GM23338 (cell line): Measurements from ENCODE around the gene ENOX1.

ENCODE experiments used
- CREB1 ChIP-seq: fragments of 250-450 bp; sonication (Bioruptor Pico); IDR thresholded peaks from 2 replicates; pipeline ENCODE4 v1.5.0; 2020; ENCODE audit warnings: low read depth, mild to moderate bottlenecking, moderate library complexity
- EZH2 ChIP-seq: fragments of 200-600 bp; sonication (generic); IDR thresholded peaks from one replicate; pipeline ENCODE4 v1.8.0; 2017; ENCODE audit warnings: antibody characterized with exemption, mild to moderate bottlenecking, low read depth; ENCODE audit not compliant: unreplicated experiment
- EZH2phosphoT487 ChIP-seq: fragments of 200-600 bp; sonication (generic); IDR thresholded peaks from one replicate; pipeline ENCODE4 v1.8.1; 2018; ENCODE audit warnings: antibody characterized with exemption; ENCODE audit not compliant: unreplicated experiment
- JUNB ChIP-seq: IDR thresholded peaks from one replicate; pipeline ENCODE4 v1.6.1; 2016; ENCODE audit warnings: antibody characterized with exemption; ENCODE audit not compliant: unreplicated experiment
- POLR2AphosphoS5 ChIP-seq: IDR thresholded peaks from 2 replicates; pipeline ENCODE4 v1.6.1; 2016; ENCODE audit warnings: antibody characterized with exemption, low read depth
- STAT1 ChIP-seq: IDR thresholded peaks from one replicate; pipeline ENCODE4 v1.6.1; 2016; ENCODE audit warnings: antibody characterized with exemption; ENCODE audit not compliant: unreplicated experiment
- ZNF114 ChIP-seq: fragments of 250-450 bp; sonication (Bioruptor Pico); IDR thresholded peaks from 2 replicates; pipeline ENCODE4 v1.5.0; 2020; ENCODE audit warnings: mild to moderate bottlenecking, moderate library complexity
- TF ChIP-seq, protein P1 (sequence below), 2 experiments: fragments of 200-600 bp in 1 of 2; sonication (generic) in 1 of 2; conservative IDR thresholded peaks; 2 replicates each; pipeline versions ENCODE4 v1.5.1 to v1.6.1; 2016 to 2017; ENCODE audit warnings: antibody characterized with exemption in 2 of 2, low read depth in 2 of 2, mild to moderate bottlenecking in 2 of 2, moderate library complexity in 1 of 2
- TF ChIP-seq, protein P2 (sequence below): IDR thresholded peaks from one replicate; pipeline ENCODE4 v1.6.1; 2018; ENCODE audit warnings: antibody characterized with exemption; ENCODE audit not compliant: unreplicated experiment
- TF ChIP-seq, protein P3 (sequence below): fragments of 250-450 bp; sonication (Bioruptor Pico); IDR thresholded peaks from 2 replicates; pipeline ENCODE4 v1.5.0; 2020; ENCODE audit warnings: mild to moderate bottlenecking, moderate library complexity
- TF ChIP-seq, protein P4 (sequence below): IDR thresholded peaks from 2 replicates; pipeline ENCODE4 v1.6.1; 2016; ENCODE audit warnings: antibody characterized with exemption

DNA sequence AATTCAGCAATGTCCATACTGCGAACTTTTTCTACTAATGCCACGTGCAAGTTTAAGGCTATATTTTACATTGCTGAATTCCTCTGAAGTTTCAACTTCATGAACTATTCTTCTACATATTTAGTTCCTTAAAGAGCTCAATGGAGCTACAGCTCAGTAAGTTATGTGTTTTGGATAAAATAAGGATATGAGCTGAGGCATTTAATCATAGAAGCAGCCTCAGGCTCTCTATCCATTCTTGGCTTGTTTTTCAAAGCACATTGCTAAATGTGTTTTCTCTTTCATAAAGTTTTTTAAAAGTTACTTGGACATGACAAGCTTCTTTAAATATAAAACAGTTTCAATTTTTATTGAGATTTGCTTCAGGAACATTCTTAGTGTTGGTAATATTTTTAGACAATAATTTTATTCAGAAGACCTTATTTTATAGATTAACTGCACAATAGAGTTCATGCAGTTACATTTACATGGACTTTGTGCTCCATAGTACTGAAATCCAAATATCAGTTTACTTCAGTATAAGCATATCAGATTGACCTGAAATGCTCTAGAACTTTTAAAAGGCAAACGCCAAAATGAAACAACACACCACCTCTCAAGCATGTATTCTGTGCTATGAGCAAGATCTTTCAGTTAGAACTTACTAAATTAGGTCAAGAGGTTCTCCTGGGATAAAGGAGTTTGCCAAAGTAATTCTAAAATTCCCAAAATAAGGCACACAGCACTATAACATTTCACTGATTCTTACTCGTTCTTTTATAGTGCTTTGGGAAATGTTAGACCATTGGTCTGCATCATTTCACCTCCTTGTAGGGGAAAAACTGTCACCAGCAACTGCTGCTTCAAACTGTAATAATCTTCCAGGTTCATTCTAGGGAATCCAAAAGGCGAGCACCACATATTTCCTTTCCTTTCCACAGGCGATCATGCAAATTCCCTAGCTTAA lies 275.5 kb downstream of the ENOX1 start:
- TF ChIP-seq, protein P1, sequence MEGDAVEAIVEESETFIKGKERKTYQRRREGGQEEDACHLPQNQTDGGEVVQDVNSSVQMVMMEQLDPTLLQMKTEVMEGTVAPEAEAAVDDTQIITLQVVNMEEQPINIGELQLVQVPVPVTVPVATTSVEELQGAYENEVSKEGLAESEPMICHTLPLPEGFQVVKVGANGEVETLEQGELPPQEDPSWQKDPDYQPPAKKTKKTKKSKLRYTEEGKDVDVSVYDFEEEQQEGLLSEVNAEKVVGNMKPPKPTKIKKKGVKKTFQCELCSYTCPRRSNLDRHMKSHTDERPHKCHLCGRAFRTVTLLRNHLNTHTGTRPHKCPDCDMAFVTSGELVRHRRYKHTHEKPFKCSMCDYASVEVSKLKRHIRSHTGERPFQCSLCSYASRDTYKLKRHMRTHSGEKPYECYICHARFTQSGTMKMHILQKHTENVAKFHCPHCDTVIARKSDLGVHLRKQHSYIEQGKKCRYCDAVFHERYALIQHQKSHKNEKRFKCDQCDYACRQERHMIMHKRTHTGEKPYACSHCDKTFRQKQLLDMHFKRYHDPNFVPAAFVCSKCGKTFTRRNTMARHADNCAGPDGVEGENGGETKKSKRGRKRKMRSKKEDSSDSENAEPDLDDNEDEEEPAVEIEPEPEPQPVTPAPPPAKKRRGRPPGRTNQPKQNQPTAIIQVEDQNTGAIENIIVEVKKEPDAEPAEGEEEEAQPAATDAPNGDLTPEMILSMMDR (conservative IDR thresholded peaks at IDR 0.05; ENCODE audit: low read depth in 2 of 2): no peak
- TF ChIP-seq, protein P2, sequence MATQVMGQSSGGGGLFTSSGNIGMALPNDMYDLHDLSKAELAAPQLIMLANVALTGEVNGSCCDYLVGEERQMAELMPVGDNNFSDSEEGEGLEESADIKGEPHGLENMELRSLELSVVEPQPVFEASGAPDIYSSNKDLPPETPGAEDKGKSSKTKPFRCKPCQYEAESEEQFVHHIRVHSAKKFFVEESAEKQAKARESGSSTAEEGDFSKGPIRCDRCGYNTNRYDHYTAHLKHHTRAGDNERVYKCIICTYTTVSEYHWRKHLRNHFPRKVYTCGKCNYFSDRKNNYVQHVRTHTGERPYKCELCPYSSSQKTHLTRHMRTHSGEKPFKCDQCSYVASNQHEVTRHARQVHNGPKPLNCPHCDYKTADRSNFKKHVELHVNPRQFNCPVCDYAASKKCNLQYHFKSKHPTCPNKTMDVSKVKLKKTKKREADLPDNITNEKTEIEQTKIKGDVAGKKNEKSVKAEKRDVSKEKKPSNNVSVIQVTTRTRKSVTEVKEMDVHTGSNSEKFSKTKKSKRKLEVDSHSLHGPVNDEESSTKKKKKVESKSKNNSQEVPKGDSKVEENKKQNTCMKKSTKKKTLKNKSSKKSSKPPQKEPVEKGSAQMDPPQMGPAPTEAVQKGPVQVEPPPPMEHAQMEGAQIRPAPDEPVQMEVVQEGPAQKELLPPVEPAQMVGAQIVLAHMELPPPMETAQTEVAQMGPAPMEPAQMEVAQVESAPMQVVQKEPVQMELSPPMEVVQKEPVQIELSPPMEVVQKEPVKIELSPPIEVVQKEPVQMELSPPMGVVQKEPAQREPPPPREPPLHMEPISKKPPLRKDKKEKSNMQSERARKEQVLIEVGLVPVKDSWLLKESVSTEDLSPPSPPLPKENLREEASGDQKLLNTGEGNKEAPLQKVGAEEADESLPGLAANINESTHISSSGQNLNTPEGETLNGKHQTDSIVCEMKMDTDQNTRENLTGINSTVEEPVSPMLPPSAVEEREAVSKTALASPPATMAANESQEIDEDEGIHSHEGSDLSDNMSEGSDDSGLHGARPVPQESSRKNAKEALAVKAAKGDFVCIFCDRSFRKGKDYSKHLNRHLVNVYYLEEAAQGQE: no peak
- TF ChIP-seq EZH2 (no peak), EZH2phosphoT487 (no peak), POLR2AphosphoS5 (no peak), JUNB (no peak), CREB1 (CRISPR knock-in tag) (no peak), ZNF114 (CRISPR knock-in tag) (no peak), STAT1 (no peak)
- TF ChIP-seq, protein P3, sequence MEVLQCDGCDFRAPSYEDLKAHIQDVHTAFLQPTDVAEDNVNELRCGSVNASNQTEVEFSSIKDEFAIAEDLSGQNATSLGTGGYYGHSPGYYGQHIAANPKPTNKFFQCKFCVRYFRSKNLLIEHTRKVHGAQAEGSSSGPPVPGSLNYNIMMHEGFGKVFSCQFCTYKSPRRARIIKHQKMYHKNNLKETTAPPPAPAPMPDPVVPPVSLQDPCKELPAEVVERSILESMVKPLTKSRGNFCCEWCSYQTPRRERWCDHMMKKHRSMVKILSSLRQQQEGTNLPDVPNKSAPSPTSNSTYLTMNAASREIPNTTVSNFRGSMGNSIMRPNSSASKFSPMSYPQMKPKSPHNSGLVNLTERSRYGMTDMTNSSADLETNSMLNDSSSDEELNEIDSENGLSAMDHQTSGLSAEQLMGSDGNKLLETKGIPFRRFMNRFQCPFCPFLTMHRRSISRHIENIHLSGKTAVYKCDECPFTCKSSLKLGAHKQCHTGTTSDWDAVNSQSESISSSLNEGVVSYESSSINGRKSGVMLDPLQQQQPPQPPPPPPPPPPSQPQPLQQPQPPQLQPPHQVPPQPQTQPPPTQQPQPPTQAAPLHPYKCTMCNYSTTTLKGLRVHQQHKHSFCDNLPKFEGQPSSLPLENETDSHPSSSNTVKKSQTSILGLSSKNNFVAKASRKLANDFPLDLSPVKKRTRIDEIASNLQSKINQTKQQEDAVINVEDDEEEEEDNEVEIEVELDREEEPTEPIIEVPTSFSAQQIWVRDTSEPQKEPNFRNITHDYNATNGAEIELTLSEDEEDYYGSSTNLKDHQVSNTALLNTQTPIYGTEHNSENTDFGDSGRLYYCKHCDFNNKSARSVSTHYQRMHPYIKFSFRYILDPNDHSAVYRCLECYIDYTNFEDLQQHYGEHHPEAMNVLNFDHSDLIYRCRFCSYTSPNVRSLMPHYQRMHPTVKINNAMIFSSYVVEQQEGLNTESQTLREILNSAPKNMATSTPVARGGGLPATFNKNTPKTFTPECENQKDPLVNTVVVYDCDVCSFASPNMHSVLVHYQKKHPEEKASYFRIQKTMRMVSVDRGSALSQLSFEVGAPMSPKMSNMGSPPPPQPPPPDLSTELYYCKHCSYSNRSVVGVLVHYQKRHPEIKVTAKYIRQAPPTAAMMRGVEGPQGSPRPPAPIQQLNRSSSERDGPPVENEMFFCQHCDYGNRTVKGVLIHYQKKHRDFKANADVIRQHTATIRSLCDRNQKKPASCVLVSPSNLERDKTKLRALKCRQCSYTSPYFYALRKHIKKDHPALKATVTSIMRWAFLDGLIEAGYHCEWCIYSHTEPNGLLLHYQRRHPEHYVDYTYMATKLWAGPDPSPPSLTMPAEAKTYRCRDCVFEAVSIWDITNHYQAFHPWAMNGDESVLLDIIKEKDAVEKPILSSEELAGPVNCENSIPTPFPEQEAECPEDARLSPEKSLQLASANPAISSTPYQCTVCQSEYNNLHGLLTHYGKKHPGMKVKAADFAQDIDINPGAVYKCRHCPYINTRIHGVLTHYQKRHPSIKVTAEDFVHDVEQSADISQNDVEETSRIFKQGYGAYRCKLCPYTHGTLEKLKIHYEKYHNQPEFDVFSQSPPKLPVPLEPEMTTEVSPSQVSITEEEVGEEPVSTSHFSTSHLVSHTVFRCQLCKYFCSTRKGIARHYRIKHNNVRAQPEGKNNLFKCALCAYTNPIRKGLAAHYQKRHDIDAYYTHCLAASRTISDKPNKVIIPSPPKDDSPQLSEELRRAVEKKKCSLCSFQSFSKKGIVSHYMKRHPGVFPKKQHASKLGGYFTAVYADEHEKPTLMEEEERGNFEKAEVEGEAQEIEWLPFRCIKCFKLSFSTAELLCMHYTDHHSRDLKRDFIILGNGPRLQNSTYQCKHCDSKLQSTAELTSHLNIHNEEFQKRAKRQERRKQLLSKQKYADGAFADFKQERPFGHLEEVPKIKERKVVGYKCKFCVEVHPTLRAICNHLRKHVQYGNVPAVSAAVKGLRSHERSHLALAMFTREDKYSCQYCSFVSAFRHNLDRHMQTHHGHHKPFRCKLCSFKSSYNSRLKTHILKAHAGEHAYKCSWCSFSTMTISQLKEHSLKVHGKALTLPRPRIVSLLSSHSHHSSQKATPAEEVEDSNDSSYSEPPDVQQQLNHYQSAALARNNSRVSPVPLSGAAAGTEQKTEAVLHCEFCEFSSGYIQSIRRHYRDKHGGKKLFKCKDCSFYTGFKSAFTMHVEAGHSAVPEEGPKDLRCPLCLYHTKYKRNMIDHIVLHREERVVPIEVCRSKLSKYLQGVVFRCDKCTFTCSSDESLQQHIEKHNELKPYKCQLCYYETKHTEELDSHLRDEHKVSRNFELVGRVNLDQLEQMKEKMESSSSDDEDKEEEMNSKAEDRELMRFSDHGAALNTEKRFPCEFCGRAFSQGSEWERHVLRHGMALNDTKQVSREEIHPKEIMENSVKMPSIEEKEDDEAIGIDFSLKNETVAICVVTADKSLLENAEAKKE (CRISPR knock-in tag): no peak
- TF ChIP-seq, protein P4, sequence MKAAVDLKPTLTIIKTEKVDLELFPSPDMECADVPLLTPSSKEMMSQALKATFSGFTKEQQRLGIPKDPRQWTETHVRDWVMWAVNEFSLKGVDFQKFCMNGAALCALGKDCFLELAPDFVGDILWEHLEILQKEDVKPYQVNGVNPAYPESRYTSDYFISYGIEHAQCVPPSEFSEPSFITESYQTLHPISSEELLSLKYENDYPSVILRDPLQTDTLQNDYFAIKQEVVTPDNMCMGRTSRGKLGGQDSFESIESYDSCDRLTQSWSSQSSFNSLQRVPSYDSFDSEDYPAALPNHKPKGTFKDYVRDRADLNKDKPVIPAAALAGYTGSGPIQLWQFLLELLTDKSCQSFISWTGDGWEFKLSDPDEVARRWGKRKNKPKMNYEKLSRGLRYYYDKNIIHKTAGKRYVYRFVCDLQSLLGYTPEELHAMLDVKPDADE: no peak
